Parathyroid adenoma (tissue), 2 donors: ENCODE data around the gene TPBGL.

ENCODE experiments used
- H2AFZ ChIP-seq: fragments of 300-600 bp; sonication (generic); one replicate; pipeline ENCODE4 v1.7.0; 2017; ENCODE audit warnings: antibody characterized with exemption, mild to moderate bottlenecking
- H3K27ac ChIP-seq: fragments of 300-600 bp; sonication (generic); one replicate; pipeline ENCODE4 v1.7.0; 2017
- H3K27me3 ChIP-seq: fragments of 300-600 bp; sonication (generic); one replicate; pipeline ENCODE4 v1.7.0; 2017; ENCODE audit warnings: low read length; ENCODE audit not compliant: control insufficient read depth, insufficient read depth
- H3K36me3 ChIP-seq: fragments of 300-600 bp; sonication (generic); one replicate; pipeline ENCODE4 v1.7.0; 2017; ENCODE audit warnings: low read length; ENCODE audit not compliant: control insufficient read depth, insufficient read depth
- H3K4me1 ChIP-seq: fragments of 300-600 bp; sonication (generic); one replicate; pipeline ENCODE4 v1.7.0; 2017; ENCODE audit warnings: control low read depth
- H3K4me2 ChIP-seq: fragments of 300-600 bp; sonication (generic); one replicate; pipeline ENCODE4 v1.7.0; 2017; ENCODE audit warnings: low read length
- H3K4me3 ChIP-seq: fragments of 300-600 bp; sonication (generic); one replicate; pipeline ENCODE4 v1.7.0; 2017; ENCODE audit warnings: low read depth, low read length
- H3K79me2 ChIP-seq: fragments of 300-600 bp; sonication (generic); one replicate; pipeline ENCODE4 v1.7.0; 2017; ENCODE audit warnings: control low read depth
- H3K9ac ChIP-seq: fragments of 300-600 bp; sonication (generic); one replicate; pipeline ENCODE4 v1.7.0; 2017; ENCODE audit warnings: mild to moderate bottlenecking
- H3K9me3 ChIP-seq: fragments of 300-600 bp; sonication (generic); one replicate; pipeline ENCODE4 v1.7.0; 2017; ENCODE audit warnings: low read length; ENCODE audit not compliant: control insufficient read depth
- TF ChIP-seq, protein P1 (sequence below): fragments of 300-600 bp; sonication (generic); IDR thresholded peaks from one replicate; pipeline ENCODE4 v1.7.0; 2017; ENCODE audit warnings: antibody characterized with exemption, mild to moderate bottlenecking
- donor health status: primary hyperparathyroidism.

The TPBGL gene

DNA sequence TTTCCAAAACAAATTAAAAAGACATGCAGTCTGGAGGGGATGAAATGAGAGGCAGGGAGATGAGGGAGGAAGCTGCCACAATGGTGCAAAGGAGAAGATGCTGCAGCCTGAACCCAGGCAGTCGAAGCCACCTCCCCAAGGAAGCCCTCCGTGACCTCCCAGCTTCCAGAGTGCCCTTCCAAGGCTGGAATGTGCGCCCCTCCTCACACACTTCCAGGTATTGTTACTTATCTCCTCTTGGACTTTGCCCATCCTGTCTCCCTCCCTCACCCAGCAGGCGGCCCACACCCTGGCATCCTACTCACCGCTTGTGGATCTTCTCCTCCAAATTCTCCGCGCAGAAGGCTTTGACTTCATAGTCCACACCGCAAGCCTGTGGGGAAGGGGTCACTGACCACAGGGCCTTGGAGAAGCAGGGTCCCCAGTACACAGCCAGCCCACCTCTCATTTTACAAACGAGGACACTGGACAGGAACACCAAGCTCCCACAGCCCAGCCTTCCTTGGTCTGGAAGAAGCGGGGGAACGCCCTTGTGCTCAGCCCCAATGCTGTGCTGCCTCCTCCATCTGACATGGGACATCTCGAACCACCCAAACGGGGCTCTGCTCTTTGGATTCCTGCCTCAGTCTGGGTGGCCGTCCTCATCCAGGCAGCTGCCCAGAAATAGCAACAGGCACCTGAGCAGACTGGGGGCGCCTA is 40.3 kb downstream of the TPBGL start:
- H3K9ac ChIP-seq: no peak overlapping the region
- TF ChIP-seq, protein P1, sequence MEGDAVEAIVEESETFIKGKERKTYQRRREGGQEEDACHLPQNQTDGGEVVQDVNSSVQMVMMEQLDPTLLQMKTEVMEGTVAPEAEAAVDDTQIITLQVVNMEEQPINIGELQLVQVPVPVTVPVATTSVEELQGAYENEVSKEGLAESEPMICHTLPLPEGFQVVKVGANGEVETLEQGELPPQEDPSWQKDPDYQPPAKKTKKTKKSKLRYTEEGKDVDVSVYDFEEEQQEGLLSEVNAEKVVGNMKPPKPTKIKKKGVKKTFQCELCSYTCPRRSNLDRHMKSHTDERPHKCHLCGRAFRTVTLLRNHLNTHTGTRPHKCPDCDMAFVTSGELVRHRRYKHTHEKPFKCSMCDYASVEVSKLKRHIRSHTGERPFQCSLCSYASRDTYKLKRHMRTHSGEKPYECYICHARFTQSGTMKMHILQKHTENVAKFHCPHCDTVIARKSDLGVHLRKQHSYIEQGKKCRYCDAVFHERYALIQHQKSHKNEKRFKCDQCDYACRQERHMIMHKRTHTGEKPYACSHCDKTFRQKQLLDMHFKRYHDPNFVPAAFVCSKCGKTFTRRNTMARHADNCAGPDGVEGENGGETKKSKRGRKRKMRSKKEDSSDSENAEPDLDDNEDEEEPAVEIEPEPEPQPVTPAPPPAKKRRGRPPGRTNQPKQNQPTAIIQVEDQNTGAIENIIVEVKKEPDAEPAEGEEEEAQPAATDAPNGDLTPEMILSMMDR: no peak
- no peaks in the 10 kb centered on the region for H3K9me3 ChIP-seq
- H3K4me3 ChIP-seq: no peak overlapping the region
- H3K36me3 ChIP-seq: no peaks in the 10 kb centered on the region
- H3K27me3 ChIP-seq: no peaks in the 10 kb centered on the region
- peaks cover 2% of the 10 kb centered on the region for H3K4me1 ChIP-seq
- no peaks in the 10 kb centered on the region for H3K79me2 ChIP-seq
- no peak overlapping the region for H3K27ac ChIP-seq
- no peak overlapping the region for H2AFZ ChIP-seq
- no peak overlapping the region for H3K4me2 ChIP-seq

DNA sequence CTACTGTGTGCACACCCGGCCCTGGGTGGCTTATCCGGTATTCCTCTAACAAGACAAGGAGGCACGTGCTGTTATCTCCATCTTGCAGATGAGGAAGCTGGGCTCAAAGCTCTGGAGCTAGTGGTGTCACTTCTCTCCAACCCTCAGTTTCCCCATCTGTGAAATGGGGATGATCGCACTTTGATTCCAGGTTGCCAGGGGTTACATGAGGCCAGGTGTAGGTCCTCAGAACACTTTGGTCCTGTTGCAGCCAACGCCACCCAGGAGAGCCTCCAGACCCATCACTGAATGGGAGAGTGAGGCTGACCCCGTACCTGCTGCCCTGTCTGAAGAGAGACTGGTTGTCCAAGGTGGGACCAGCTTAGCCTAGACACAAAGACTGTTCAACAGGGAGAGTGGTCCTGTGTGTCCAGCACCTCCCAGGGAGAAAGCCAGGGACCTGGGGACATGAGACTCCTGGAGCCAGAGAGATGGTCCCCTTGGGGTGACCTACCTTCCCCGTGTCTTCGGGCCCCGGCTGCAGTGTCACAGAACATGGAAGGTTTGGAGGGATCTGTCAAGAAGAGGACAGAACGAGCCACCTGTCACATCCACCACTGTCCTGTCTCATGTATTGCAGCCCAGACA is 41.0 kb downstream of the TPBGL start:
- Histone ChIP-seq H3K4me3 (no peak overlapping the region), H3K9me3 (no peaks in the 10 kb centered on the region), H3K27ac (no peak overlapping the region), H3K36me3 (no peaks in the 10 kb centered on the region), H3K4me1 (peaks cover 2% of the 10 kb centered on the region), H3K79me2 (no peaks in the 10 kb centered on the region), H3K4me2 (no peak overlapping the region), H2AFZ (no peak overlapping the region), H3K27me3 (no peaks in the 10 kb centered on the region), H3K9ac (no peak overlapping the region)
- TF ChIP-seq, protein P1: no peak

DNA sequence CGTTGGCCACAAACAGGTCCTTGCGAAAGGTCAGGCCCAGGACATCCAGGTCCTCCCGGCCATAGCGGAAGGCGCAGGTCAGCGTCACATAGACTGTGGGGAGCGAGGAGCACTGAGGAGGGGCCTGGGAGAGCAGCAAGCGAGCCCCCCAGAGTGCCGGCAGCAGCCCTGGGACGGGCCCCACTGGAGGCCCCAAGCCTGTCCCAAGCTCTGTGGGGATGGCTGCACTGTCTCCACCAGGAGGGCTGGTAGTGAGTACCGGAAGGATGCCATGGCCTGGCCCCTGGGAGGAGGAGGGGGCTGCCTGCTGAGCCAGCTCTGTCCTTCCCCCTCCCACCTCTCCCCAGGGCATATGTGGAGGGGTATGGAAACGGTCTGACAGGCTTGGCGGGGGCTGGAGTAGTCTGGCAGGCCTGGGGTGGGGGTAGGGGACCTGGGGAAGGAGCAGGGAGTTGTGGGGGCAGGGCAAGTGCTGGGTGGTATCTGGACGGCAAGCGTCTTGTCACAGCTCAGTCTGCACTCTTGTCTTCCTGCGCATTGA is 42.9 kb downstream of the TPBGL start:
- TF ChIP-seq, protein P1: no peak
- no peaks in the 10 kb centered on the region for H3K36me3 ChIP-seq

DNA sequence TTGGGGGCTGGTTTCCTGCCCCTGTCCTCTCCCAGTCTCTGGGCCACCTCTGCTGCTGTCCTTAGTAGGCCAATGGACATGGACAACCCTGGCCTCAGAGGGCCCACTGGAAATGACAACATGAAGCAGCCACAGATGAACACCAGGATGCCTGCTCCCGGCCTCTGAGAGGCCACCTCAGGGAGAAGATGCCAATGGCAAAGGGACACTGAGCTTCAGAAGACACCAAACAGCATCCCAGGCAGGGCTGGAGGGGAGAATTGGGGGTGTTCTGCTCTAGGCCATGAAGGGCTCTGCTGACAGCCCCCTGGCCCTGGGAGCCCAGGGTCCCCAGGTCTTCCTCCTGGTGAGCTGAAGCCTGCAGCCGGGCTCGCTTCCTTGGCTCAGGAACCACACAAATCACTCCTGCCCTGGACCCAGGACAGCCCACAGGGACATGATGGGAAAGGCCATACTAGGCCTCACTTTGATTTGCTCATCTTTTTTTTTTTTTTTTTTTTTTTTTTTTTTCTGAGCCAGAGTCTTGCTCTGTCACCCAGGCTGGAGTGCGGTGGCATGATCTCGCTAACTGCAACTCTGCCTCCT is 45.3 kb downstream of the TPBGL start:
- Histone ChIP-seq H3K4me2 (no peak overlapping the region), H2AFZ (no peak overlapping the region), H3K9me3 (no peaks in the 10 kb centered on the region), H3K27me3 (no peaks in the 10 kb centered on the region), H3K4me3 (no peak overlapping the region), H3K36me3 (no peaks in the 10 kb centered on the region), H3K9ac (no peak overlapping the region), H3K79me2 (no peaks in the 10 kb centered on the region), H3K27ac (no peak overlapping the region), H3K4me1 (no peaks in the 10 kb centered on the region)
- TF ChIP-seq, protein P1: no peak

More for the DNA sequence above, 42.9 kb downstream of the TPBGL start:
- H3K4me2 ChIP-seq: no peak overlapping the region
- H3K27me3 ChIP-seq: no peaks in the 10 kb centered on the region
- no peak overlapping the region for H3K27ac ChIP-seq
- H3K4me3 ChIP-seq: no peak overlapping the region
- H3K9me3 ChIP-seq: no peaks in the 10 kb centered on the region
- no peaks in the 10 kb centered on the region for H3K79me2 ChIP-seq
- H3K4me1 ChIP-seq: peaks cover 2% of the 10 kb centered on the region
- no peak overlapping the region for H2AFZ ChIP-seq
- no peak overlapping the region for H3K9ac ChIP-seq
